T-helper 22 cell (primary cell): ENCODE data around the gene ATP2B3.

Experiments used
- DNase-seq: peaks from one replicate; pipeline ENCODE4 v3.0.0-alpha.2; 2020; ENCODE audit warnings: low read depth

Gene ATP2B3

GRCh38 chrX:153533091-153533490 is 15.6 kb downstream of the ATP2B3 start:
- DNase-seq: no peak

DNA sequence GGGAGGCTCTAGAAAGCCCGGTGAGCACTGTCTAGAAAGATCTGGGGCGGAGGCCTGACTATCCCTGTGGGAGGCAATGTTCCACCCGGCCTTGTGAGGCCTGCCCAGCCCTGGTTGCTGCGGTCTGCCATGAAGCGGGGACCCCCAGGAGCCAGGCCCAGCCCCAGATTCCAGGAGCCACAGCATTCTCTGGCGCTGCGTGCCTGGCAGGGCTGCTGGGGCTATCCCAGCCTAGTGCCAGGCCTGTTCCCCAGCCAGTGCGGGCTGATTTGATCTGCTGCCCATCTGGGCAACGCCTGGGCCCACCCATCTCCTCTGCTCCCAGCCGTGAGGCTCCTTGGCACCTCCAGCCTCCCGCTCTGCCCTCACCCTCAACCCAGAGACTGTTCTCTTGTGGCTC is 19.6 kb downstream of the ATP2B3 start:
- no peak for DNase-seq

GRCh38 chrX:153537526-153538295 is 20.3 kb downstream of the ATP2B3 start:
- DNase-seq: no peak

DNA sequence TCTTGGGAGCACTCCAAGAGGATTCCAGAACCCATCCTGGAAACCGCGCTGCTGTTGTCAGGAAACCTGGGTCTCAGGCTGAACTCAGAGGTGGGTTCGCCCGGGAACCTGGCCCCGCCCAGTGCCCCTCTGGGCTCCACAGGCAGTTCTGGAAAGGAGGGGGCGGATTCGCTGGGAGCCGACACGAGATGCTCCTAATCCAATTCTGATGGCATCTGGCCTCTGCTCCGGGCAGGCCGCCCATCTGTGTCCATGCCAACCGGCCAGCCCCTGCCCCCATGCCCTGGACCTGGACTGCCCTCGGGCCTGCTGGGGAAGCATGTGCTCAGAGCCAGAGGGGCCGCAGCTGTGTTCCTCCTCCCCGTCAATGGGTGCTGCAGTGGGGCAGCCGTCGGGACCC is 21.0 kb downstream of the ATP2B3 start:
- no peak for DNase-seq

GRCh38 chrX:153539171-153539978 is 21.9 kb downstream of the ATP2B3 start:
- peak; percentile 23 for DNase-seq

GRCh38 chrX:153539979-153540358 is 22.5 kb downstream of the ATP2B3 start:
- DNase-seq: no peak

- DNase-seq: no peak
These were observed 27.3 kb downstream of the ATP2B3 start for GRCh38 chrX:153544727-153545126.

DNA sequence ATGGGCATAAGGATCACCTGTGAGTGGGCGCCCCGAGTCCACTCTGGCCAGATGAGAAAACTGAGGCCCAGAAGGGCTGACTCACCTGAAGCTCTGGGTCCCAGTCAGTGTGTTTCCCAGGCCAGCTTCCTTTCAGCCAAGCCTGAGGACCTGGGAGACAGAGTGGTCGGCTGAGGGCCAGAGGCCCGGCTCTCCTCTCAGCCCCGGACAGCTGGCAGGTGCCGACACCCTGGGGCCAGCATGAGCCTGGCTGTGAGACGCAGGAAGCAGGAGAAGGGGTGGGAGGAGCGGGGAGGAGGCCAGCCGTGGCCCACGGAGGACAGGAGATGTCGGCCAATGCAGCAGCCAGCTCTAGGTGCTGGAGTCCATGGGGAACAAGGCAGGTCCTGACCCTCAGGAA is 28.9 kb downstream of the ATP2B3 start:
- DNase-seq: no peak

DNA sequence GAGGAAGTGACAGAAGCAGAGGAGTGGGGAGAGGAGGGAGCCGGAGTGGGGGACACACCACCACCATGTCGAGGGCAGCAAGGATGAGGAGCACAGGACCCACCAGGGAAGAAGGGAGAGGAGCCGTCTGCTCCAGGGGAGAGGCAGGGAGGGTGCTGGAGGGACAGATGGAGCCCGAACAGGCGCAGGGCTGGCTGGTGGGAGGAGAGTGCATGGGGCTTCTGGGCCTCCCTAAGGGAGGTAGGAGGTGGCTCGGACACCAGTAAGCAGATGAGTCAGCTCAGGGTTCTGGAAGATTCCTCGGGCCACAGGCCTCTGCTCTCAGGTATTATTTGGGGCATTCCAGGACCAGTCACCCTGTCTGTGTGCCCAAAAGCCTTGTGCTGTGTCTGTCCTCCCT is 29.8 kb downstream of the ATP2B3 start:
- no peak for DNase-seq

GRCh38 chrX:153549231-153549630 is 31.8 kb downstream of the ATP2B3 start:
- no peak for DNase-seq

DNA sequence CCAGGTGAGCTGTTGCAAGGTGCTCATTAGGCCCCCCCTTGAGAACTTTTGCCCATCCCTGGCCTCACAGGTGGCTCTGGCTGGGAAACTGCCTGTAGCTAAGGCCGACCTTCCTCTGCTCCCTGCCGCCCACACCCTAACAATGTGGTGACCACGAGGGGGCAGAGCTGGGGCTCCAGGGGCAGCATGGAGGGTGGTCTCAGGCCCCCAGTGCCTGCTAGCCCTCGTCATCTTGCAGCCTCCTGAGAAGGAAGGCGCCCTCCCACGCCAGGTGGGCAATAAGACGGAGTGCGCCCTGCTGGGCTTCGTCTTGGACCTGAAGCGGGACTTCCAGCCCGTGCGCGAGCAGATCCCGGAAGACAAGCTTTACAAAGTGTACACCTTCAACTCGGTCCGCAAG is 32.4 kb downstream of the ATP2B3 start:
- no peak for DNase-seq

- no peak for DNase-seq
These were observed 33.7 kb downstream of the ATP2B3 start for GRCh38 chrX:153551135-153551534.

GRCh38 chrX:153554519-153555167 is 37.2 kb downstream of the ATP2B3 start:
- peak; percentile 8 for DNase-seq

DNA sequence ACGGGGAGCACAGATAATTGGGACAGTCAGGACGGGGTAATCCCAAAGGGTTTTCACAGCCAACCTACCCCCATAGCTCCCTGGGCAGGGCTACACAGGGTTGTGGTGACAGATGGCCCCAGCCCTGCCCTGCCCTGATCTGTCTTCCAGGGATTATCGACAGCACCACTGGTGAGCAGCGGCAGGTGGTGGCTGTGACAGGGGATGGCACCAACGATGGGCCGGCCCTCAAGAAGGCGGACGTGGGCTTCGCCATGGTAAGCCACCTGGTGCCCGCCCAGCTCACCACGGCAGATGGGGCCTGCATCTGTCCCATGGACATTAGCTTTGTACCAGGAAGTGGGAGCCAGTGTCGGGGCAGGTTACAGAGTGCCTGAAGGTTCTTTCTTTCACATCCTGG is 39.3 kb downstream of the ATP2B3 start:
- DNase-seq: no peak

DNA sequence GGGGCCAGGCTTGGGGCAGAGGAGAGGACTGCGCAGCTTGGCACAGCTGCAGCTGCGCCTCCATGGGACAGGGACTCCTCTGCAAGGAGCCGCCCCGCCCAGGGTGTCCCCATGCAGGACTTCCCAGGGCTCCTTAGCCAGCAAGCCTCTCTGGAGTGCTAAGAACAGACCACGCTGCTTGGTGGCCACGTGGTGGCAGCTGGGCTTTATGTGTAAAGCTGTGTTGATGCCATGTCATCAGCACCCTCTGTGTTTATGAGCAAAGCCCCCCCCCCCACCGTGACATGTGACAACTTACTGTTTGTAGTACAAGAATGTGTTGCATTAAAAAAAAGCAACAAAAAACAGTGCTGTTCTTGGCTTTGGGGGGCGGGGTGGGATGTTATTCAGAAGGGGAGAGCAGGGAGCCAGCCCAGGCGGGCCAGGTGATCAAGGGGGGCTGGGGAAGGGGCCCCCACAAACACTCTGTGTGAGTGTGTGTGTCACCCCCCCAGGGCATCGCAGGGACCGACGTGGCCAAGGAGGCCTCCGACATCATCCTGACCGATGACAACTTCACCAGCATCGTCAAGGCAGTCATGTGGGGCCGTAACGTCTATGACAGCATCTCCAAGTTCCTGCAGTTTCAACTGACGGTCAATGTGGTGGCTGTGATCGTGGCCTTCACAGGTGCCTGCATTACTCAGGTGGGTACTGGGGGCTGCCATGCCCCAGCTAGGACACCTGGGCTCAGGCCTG is 40.3 kb downstream of the ATP2B3 start:
- DNase-seq: no peak

- DNase-seq: no peak
These were observed 42.6 kb downstream of the ATP2B3 start for GRCh38 chrX:153560000-153560399.

- no peak for DNase-seq
These were observed 43.0 kb downstream of the ATP2B3 start for GRCh38 chrX:153560466-153560865.

DNA sequence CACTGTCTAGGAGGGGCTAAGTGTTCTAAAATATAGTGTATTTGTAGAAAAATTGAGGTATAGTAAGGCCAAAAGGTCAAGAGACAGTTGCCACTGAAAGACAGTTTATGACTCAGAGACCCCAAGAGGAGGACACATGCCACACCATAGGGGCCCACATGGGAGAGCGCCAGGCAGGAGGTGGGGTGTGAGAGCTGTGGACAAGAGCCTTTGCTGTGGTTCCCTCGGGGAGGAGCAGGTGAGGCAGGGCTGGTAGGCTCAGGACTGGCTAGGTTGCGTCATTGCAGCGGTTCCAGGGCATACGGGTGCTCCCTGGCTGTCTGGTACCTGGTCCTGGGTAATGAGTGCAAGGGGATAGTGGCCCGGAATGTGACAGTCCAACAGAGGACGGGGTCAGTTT is 43.9 kb downstream of the ATP2B3 start:
- DNase-seq: no peak

- DNase-seq: no peak
These were observed 45.1 kb downstream of the ATP2B3 start for GRCh38 chrX:153562546-153562945.

DNA sequence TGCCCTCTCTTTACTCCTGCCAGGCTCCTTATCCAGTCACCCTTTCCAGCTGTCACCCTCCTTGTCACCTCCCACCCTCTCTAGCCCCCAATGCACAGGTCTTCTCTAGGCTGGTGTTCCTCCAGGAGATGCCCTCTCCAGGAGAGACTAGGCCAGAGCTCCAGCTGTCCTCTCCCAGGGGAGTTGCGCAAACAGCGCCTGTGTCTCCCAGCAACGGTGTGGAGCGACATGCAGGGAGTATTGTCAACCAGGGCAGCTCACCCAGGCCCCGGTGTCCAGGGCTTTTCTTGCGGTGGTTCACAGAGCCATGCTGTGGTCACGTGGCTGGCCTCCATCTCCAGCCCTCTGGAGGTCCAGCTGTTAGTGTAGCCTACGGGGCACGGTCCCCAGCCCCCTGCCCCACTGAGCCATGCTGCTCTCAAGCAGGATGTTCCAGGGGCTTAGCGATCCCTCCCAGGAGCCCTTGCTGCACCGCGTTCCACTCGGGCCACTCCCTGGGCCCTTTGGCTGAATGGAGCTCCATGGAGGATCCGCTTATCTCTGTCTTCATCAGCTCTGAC is 46.7 kb downstream of the ATP2B3 start:
- DNase-seq: no peak

DNA sequence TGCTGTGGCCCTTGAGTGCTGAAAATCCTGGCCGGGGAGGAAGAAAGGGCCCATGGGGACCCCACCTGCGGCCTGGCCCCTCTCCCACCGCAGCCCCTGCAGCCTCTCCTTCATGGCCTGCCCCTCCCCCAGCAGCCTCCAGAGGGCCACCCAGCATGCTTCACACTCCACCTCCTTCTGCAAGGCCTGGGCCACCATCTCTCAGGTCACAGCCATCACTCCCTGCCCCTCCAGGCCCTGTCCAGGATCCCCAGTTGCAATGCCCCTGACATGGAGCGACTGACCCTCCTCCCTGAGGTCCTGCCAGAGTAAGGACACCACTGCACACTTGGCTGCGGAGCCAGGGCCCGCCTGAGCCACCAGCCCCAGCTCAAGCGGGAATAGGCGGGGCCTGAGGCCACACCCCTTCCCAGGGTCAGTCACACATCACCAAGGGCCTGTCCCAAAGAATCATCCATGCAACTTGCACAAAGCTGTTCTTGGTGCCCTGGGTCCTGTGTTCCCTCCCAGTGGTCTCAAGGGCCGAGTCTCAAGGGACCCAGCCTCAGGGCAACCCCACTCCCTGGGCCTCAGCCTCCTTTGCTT is 48.6 kb downstream of the ATP2B3 start:
- DNase-seq: no peak
